NB4 (cell line): ENCODE results near the gene MTX3.

Experiments
- DNase-seq: peaks from one replicate; pipeline ENCODE4 v3.0.0; 2010; ENCODE audit warnings: low read depth
- H3K4me3 ChIP-seq: one replicate; pipeline ENCODE4 v1.5.1; 2011; ENCODE audit warnings: mild to moderate bottlenecking, low read depth, low read length, moderate library complexity
- MAX ChIP-seq: IDR thresholded peaks from 2 replicates; pipeline ENCODE4 v1.6.1; 2011; ENCODE audit warnings: low read depth, low read length
- MYC ChIP-seq: IDR thresholded peaks from 2 replicates; pipeline ENCODE4 v1.6.1; 2011; ENCODE audit warnings: low read depth, low read length
- POLR2A ChIP-seq: IDR thresholded peaks from 2 replicates; pipeline ENCODE4 v1.6.1; 2011; ENCODE audit warnings: mild to moderate bottlenecking; ENCODE audit not compliant: insufficient read length; ENCODE audit errors: extremely low read depth
- TF ChIP-seq, protein P1 (sequence below): IDR thresholded peaks from one replicate; pipeline ENCODE4 v1.5.1; 2012; ENCODE audit warnings: low read depth, low read length

Gene MTX3

GRCh38 chr5:79955941-79956670 is 35.0 kb downstream of the MTX3 start:
- H3K4me3 ChIP-seq: no peak overlapping the region
- DNase-seq: no peak
- TF ChIP-seq POLR2A (no peak), MAX (no peak), MYC (no peak)
- TF ChIP-seq, protein P1, sequence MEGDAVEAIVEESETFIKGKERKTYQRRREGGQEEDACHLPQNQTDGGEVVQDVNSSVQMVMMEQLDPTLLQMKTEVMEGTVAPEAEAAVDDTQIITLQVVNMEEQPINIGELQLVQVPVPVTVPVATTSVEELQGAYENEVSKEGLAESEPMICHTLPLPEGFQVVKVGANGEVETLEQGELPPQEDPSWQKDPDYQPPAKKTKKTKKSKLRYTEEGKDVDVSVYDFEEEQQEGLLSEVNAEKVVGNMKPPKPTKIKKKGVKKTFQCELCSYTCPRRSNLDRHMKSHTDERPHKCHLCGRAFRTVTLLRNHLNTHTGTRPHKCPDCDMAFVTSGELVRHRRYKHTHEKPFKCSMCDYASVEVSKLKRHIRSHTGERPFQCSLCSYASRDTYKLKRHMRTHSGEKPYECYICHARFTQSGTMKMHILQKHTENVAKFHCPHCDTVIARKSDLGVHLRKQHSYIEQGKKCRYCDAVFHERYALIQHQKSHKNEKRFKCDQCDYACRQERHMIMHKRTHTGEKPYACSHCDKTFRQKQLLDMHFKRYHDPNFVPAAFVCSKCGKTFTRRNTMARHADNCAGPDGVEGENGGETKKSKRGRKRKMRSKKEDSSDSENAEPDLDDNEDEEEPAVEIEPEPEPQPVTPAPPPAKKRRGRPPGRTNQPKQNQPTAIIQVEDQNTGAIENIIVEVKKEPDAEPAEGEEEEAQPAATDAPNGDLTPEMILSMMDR: no peak

- no peak overlapping the region for H3K4me3 ChIP-seq
- no peak for DNase-seq
- no peak for TF ChIP-seq POLR2A
- TF ChIP-seq, protein P1: no peak
- TF ChIP-seq MAX: no peak
- no peak for TF ChIP-seq MYC
Observed at GRCh38 chr5:79955356-79955895, 35.6 kb downstream of the MTX3 start.

- H3K4me3 ChIP-seq: no peak overlapping the region
- TF ChIP-seq MAX: no peak
- no peak for TF ChIP-seq MYC
- no peak for TF ChIP-seq POLR2A
- TF ChIP-seq, protein P1: no peak
- no peak for DNase-seq
Observed at GRCh38 chr5:79954620-79955019, 36.4 kb downstream of the MTX3 start.

DNA sequence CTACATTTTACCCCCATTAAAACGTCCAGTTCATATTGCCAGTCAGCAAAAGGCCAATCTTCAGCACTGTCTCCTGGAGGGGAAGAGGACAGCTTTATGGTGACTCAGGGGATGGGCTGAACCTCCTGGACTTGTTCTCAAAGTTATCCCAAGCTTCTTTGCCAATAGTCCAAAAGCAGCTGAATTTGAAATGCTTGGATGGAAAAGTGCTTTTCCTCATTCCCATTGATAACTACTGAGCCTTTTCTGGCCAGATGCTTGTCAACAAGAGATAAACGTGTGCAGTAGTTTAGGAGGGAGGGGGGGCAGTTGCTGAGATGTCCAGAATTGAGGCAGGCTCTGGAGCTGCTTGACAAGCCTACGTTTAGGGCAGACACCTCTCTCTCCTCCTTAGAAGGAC is 43.5 kb downstream of the MTX3 start:
- H3K4me3 ChIP-seq: no peak overlapping the region
- TF ChIP-seq MYC (no peak), MAX (no peak), POLR2A (no peak)
- TF ChIP-seq, protein P1: no peak
- DNase-seq: no peak

DNA sequence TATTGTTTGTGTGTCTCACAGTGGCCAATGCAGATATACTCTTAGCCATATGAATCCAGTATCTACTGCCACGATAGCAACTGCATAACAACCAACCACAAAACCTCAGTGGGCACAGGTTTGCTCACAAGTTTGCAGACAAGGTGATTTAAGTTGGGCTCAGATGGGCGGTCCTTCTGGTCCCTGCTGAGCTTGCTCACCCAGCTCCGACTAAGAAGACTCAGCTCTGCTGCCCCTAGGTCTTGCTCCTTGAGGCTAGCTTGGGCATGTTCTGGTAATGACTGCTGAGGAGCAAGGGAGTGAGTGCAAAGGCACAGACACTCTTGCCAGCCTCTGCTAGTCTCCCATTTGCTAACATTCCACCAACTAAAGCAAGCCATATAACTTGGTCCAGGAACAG is 52.6 kb downstream of the MTX3 start:
- no peak for DNase-seq
- H3K4me3 ChIP-seq: no peak overlapping the region
- TF ChIP-seq MYC: no peak
- TF ChIP-seq, protein P1: no peak
- TF ChIP-seq MAX: no peak
- TF ChIP-seq POLR2A: no peak
